IMR-90 (cell line): ENCODE measurements around the gene CST7. TPM values are rescaled to one million over a fixed set of nuclear protein-coding genes. Genes with fewer than 3 reads are reported as not detected.
A peak's percentile ranks its signal among the peaks of the same experiment; 100 is the strongest.

Experiments
- ATAC-seq: fragments of 200-7000 bp; cut with Tn5 transposase; 2 replicates; pipeline ENCODE4 v1.9.1; 2020; ENCODE audit warnings: low read depth, mild to moderate bottlenecking, moderate library complexity
- BruUV-seq: library from RNA; stranded (reverse); fragments of 400-500 nt; replicated peaks from 2 replicates; lab custom pipeline; 2021; lab: Mats Ljungman, UMichigan
- CTCF ChIA-PET: fragments of 300-600 bp; formaldehyde crosslinking; extraction: SDS; loops from one replicate; lab custom pipeline; 2021; ENCODE audit warnings: antibody characterized with exemption; lab: Yijun Ruan, JAX
- POLR2A ChIA-PET: fragments of 300-600 bp; sonication (Branson Sonifier 250); formaldehyde crosslinking; loops from one replicate; lab custom pipeline; 2022; ENCODE audit warnings: antibody characterized with exemption; ENCODE audit not compliant: unreplicated experiment; lab: Charles Lee
- DNase-seq: peaks from one replicate; pipeline ENCODE4 v3.0.0; 2013
- H2AFZ ChIP-seq: replicated peaks from 2 replicates; pipeline ENCODE3; 2013; ENCODE audit warnings: low read length, mild to moderate bottlenecking; ENCODE audit not compliant: poor library complexity
- H2AK5ac ChIP-seq: 2 replicates; pipeline ENCODE4 v1.6.1; 2013; ENCODE audit warnings: low read depth, low read length, inconsistent platforms
- H2AK9ac ChIP-seq: replicated peaks from 2 replicates; pipeline ENCODE3; 2013; ENCODE audit warnings: mild to moderate bottlenecking, low read depth, low read length, moderate library complexity; ENCODE audit not compliant: poor library complexity
- H2BK120ac ChIP-seq: 2 replicates; pipeline ENCODE4 v1.6.1; 2013; ENCODE audit warnings: low read depth, low read length, inconsistent platforms
- H2BK15ac ChIP-seq: 3 replicates; pipeline ENCODE4 v1.6.1; 2013; ENCODE audit warnings: low read depth, low read length, inconsistent platforms
- H2BK20ac ChIP-seq: 2 replicates; pipeline ENCODE4 v1.6.1; 2013; ENCODE audit warnings: low read depth, mild to moderate bottlenecking, inconsistent platforms, low read length, moderate library complexity
- H2BK5ac ChIP-seq: 2 replicates; pipeline ENCODE4 v1.6.1; 2013; ENCODE audit warnings: mild to moderate bottlenecking, low read depth, low read length, inconsistent platforms; ENCODE audit not compliant: poor library complexity, severe bottlenecking
- H3K14ac ChIP-seq: replicated peaks from 2 replicates; pipeline ENCODE4 v1.6.1; 2013; ENCODE audit warnings: low read depth, low read length, inconsistent platforms
- H3K18ac ChIP-seq: 2 replicates; pipeline ENCODE4 v1.6.1; 2013; ENCODE audit warnings: low read depth, low read length, control low read depth
- H3K23ac ChIP-seq: 2 replicates; pipeline ENCODE4 v1.6.1; 2013; ENCODE audit warnings: low read depth, low read length, inconsistent platforms
- H3K27ac ChIP-seq: 2 replicates; pipeline ENCODE4 v1.5.1; 2013; ENCODE audit warnings: mild to moderate bottlenecking, control low read depth, low read length; ENCODE audit not compliant: insufficient read depth
- H3K27me3 ChIP-seq: 2 replicates; pipeline ENCODE4 v1.6.1; 2013; ENCODE audit warnings: low read length; ENCODE audit not compliant: control insufficient read depth, insufficient read depth
- H3K36me3 ChIP-seq: 2 replicates; pipeline ENCODE4 v1.6.1; 2013; ENCODE audit warnings: low read length, mixed read lengths; ENCODE audit not compliant: control insufficient read depth, insufficient read depth
- H3K4ac ChIP-seq: 2 replicates; pipeline ENCODE4 v1.6.1; 2013; ENCODE audit warnings: low read depth, low read length, inconsistent platforms
- H3K4me1 ChIP-seq: 2 replicates; pipeline ENCODE4 v1.6.1; 2013; ENCODE audit warnings: low read length, mixed read lengths; ENCODE audit not compliant: control insufficient read depth, insufficient read depth
- H3K4me2 ChIP-seq: 2 replicates; pipeline ENCODE4 v1.6.1; 2013; ENCODE audit warnings: low read depth, mild to moderate bottlenecking, control low read depth, low read length, moderate library complexity
- H3K4me3 ChIP-seq: 2 replicates; pipeline ENCODE4 v1.5.1; 2013; ENCODE audit warnings: low read depth, mild to moderate bottlenecking, control low read depth, low read length, moderate library complexity; ENCODE audit not compliant: insufficient read depth
- H3K56ac ChIP-seq: 2 replicates; pipeline ENCODE4 v1.6.1; 2013; ENCODE audit warnings: low read length, inconsistent platforms; ENCODE audit not compliant: insufficient read depth; ENCODE audit errors: extremely low read depth
- H3K79me1 ChIP-seq, 2 experiments: 2 replicates each; pipeline ENCODE4 v1.6.1; 2013; ENCODE audit warnings: low read length in 2 of 2, inconsistent platforms in 1 of 2, low read depth in 1 of 2
- H3K9ac ChIP-seq: 2 replicates; pipeline ENCODE4 v1.6.1; 2013; ENCODE audit warnings: low read depth, low read length, control low read depth
- H3K9me1 ChIP-seq: 2 replicates; pipeline ENCODE4 v1.6.1; 2013; ENCODE audit warnings: low read length, inconsistent platforms; ENCODE audit not compliant: insufficient read depth
- H3K9me3 ChIP-seq: 2 replicates; pipeline ENCODE4 v1.6.1; 2013; ENCODE audit warnings: low read length; ENCODE audit not compliant: control insufficient read depth, insufficient read depth
- H4K20me1 ChIP-seq: 2 replicates; pipeline ENCODE4 v1.6.1; 2013; ENCODE audit warnings: low read length, inconsistent platforms; ENCODE audit not compliant: insufficient read depth
- H4K5ac ChIP-seq: 2 replicates; pipeline ENCODE4 v1.6.1; 2013; ENCODE audit warnings: mild to moderate bottlenecking, low read depth, low read length, control low read depth
- H4K8ac ChIP-seq, 2 experiments: 2 replicates each; pipeline ENCODE4 v1.6.1; 2013; ENCODE audit warnings: low read depth in 2 of 2, low read length in 2 of 2, control low read depth in 1 of 2, inconsistent platforms in 1 of 2
- H4K91ac ChIP-seq: 2 replicates; pipeline ENCODE4 v1.6.1; 2013; ENCODE audit warnings: low read depth, low read length, inconsistent platforms; ENCODE audit not compliant: insufficient read depth
- CHD1 ChIP-seq: IDR thresholded peaks from 2 replicates; pipeline ENCODE4 v1.6.1; 2012; ENCODE audit warnings: low read depth, low read length, improper control_type of control experiment
- MAFK ChIP-seq: IDR thresholded peaks from 2 replicates; pipeline ENCODE4 v1.6.1; 2012; ENCODE audit warnings: low read depth, low read length, improper control_type of control experiment
- MAZ ChIP-seq: IDR thresholded peaks from 2 replicates; pipeline ENCODE4 v1.6.1; 2012; ENCODE audit warnings: low read depth, mild to moderate bottlenecking, low read length, improper control_type of control experiment, moderate library complexity, borderline replicate concordance
- MXI1 ChIP-seq: IDR thresholded peaks from 2 replicates; pipeline ENCODE4 v1.6.1; 2012; ENCODE audit warnings: low read depth, mild to moderate bottlenecking, low read length, moderate library complexity, borderline replicate concordance
- POLR2A ChIP-seq: IDR thresholded peaks from 2 replicates; pipeline ENCODE4 v1.6.1; 2012; ENCODE audit warnings: mild to moderate bottlenecking, low read depth, low read length
- RAD21 ChIP-seq: IDR thresholded peaks from 2 replicates; pipeline ENCODE4 v1.6.1; 2012; ENCODE audit warnings: low read length, improper control_type of control experiment
- RFX5 ChIP-seq: IDR thresholded peaks from 2 replicates; pipeline ENCODE4 v1.8.0; 2012; ENCODE audit warnings: low read depth, mild to moderate bottlenecking, low read length, moderate library complexity
- WGBS, 2 experiments: methylation state at CpG; one replicate each; pipeline versions ENCODE4 v1.1.5 to v1.1.7; 2013; ENCODE audit warnings: missing lambda C conversion rate in 2 of 2; ENCODE audit not compliant: insufficient read length in 1 of 2; ENCODE audit errors: extremely low coverage in 2 of 2; 5-methylcytosine and 5-hydroxymethylcytosine counted together
- dilution Hi-C: fragments of 300-500 bp; cut with HindIII; formaldehyde crosslinking; loops from one replicate; pipeline ENCODE4 v1.14.3; 2018; ENCODE audit warnings: low sequenced_read_pairs; ENCODE audit not compliant: unreplicated experiment
- in situ Hi-C: fragments of 300-500 bp; cut with MboI; formaldehyde crosslinking; loops from 3 replicates; pipeline ENCODE4 v1.14.3; 2019; ENCODE audit warnings: low sequenced_read_pairs, inconsistent platforms, mixed read lengths
- intact Hi-C: fragments of 100-400 bp; cut with micrococcal nuclease; formaldehyde crosslinking; loops from 2 replicates; pipeline ENCODE4 v1.10.0; 2022
- polyA plus RNA-seq, 3 experiments: library from polyadenylated mRNA; depleted of rRNA; stranded (reverse); fragments of >200 nt; gene quantifications; 2 replicates each; pipeline ENCODE4 v1.2.3, GENCODE V29; 2012; ENCODE audit warnings: low replicate concordance in 1 of 3
- total RNA-seq: library from RNA; depleted of rRNA; stranded (reverse); fragments of >200 nt; gene quantifications from 2 replicates; pipeline ENCODE4 v1.2.3, GENCODE V29; 2012
- TF ChIP-seq, protein P1 (sequence below): fragments of 150-350 bp; IDR thresholded peaks from 2 replicates; pipeline ENCODE4 v1.6.1; 2016; ENCODE audit warnings: low read depth, mild to moderate bottlenecking, low read length, moderate library complexity, borderline replicate concordance

CST7 gene
- total and polyA plus RNA-seq, 2 of the 4 experiments (the other 2 are of a cell fraction) = not detected

DNA sequence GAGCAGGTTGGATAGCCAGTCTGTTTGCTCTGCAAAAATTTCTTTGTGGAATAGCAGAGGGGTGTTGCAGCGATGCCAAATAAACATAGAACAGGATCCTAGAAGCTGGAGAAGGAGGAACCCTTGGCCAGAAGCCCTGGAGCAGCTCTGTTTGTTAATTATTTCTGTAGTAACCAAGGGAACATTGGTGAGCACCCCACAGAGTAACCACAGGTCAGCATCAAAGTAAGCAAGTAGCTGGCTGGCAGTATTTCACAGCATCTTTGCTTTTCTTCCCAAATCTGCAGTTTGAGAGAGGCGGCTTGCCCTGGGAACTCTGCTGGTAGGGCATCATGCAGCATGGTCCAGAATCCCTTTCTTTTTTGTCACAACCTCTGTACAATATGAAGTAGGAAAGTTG is 56.2 kb downstream of the CST7 start:
- no peak for TF ChIP-seq RFX5
- TF ChIP-seq CHD1 = no peak
- no peak for TF ChIP-seq MAZ
- TF ChIP-seq MAFK = no peak
- TF ChIP-seq RAD21 = no peak
- TF ChIP-seq, protein P1, sequence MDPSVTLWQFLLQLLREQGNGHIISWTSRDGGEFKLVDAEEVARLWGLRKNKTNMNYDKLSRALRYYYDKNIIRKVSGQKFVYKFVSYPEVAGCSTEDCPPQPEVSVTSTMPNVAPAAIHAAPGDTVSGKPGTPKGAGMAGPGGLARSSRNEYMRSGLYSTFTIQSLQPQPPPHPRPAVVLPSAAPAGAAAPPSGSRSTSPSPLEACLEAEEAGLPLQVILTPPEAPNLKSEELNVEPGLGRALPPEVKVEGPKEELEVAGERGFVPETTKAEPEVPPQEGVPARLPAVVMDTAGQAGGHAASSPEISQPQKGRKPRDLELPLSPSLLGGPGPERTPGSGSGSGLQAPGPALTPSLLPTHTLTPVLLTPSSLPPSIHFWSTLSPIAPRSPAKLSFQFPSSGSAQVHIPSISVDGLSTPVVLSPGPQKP = no peak
- no peak for TF ChIP-seq POLR2A
- no peak for TF ChIP-seq MXI1
- dilution Hi-C loops (no loop called here), in situ Hi-C loops (loop anchor here (10.0 kb wide), 1 partner anchor 170 kb away; no protein-coding TSS in a partner anchor), intact Hi-C loops (no loop called here)
- DNase-seq = peak; percentile 4
- no peak overlapping the region for H3K4me2 ChIP-seq
- no peak overlapping the region for H3K4ac ChIP-seq
- H4K8ac ChIP-seq = no peak overlapping the region
- no peak overlapping the region for H2BK15ac ChIP-seq
- no peak overlapping the region for H3K56ac ChIP-seq
- H3K9me1 ChIP-seq = no peaks in the 10 kb centered on the region
- H3K9me3 ChIP-seq = no peaks in the 10 kb centered on the region
- H2BK20ac ChIP-seq = no peak overlapping the region
- H3K27me3 ChIP-seq = peaks cover 8% of the 10 kb centered on the region
- H3K27ac ChIP-seq = no peak overlapping the region
- no peak overlapping the region for H3K9ac ChIP-seq
- no peak overlapping the region for H2AFZ ChIP-seq
- H3K18ac ChIP-seq = no peak overlapping the region
- 50% methylated on average over 2 of the region's 2 CpGs; no CpG with 5 or more reads in 1 of the 2 experiments for WGBS, 2 experiments
- H3K4me1 ChIP-seq = peaks cover 1% of the 10 kb centered on the region; the same call in 1 of the 2 replicates
- H3K23ac ChIP-seq = no peak overlapping the region
- no peak overlapping the region for H4K5ac ChIP-seq
- H2BK5ac ChIP-seq = no peak overlapping the region
- no peaks in the 10 kb centered on the region for H3K36me3 ChIP-seq
- H2BK120ac ChIP-seq = no peak overlapping the region
- CTCF ChIA-PET = no interaction called here
- POLR2A ChIA-PET = no interaction called here
- H4K91ac ChIP-seq = no peak overlapping the region
- H3K79me1 ChIP-seq = no peaks in the 10 kb centered on the region
- H2AK9ac ChIP-seq = no peak overlapping the region
- peak; percentile 30 for ATAC-seq
- BruUV-seq = no TSS peak
- no peaks in the 10 kb centered on the region for H4K20me1 ChIP-seq
- no peak overlapping the region for H3K14ac ChIP-seq
- no peak overlapping the region for H2AK5ac ChIP-seq
- no peak overlapping the region for H3K4me3 ChIP-seq
